Measurements from ENCODE around the gene DEPDC1. TPM values are rescaled to one million over a fixed set of nuclear protein-coding genes. Genes with fewer than 3 reads are reported as not detected.

Gene DEPDC1
- total RNA-seq, 1 experiment from 2014 or later = 44.5 TPM

- no peak for TF ChIP-seq GRHL2 (CRISPR knock-in tag; IDR thresholded peaks at IDR 0.05; ENCODE audit: insufficient replicate concordance, severe bottlenecking)
- TF ChIP-seq, protein P1, sequence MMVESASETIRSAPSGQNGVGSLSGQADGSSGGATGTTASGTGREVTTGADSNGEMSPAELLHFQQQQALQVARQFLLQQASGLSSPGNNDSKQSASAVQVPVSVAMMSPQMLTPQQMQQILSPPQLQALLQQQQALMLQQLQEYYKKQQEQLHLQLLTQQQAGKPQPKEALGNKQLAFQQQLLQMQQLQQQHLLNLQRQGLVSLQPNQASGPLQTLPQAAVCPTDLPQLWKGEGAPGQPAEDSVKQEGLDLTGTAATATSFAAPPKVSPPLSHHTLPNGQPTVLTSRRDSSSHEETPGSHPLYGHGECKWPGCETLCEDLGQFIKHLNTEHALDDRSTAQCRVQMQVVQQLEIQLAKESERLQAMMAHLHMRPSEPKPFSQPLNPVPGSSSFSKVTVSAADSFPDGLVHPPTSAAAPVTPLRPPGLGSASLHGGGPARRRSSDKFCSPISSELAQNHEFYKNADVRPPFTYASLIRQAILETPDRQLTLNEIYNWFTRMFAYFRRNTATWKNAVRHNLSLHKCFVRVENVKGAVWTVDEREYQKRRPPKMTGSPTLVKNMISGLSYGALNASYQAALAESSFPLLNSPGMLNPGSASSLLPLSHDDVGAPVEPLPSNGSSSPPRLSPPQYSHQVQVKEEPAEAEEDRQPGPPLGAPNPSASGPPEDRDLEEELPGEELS (CRISPR knock-in tag; IDR thresholded peaks at IDR 0.05) = no peak
Measured at GRCh38 chr1:68544651-68545050, 47.8 kb upstream of the DEPDC1 start (continued).

DNA sequence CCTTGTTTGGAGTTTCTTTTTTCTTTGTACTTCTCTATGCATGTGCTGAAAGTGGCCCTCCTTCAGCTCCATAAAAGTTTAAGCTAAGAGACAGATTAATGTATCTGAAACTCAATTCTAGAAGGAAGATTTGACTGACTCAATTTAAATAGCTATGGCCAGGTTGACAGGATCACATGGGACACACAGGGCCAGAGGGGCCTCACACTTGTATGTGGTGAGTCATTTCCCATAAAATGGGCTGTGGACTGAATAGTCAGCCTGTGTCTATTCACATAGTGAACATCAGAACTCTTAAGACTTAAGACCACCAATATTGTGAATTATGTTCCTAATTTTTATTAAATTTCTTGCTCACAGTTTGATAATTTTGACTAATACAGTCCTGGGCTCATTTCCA is 45.7 kb upstream of the DEPDC1 start:
- Mint-ChIP-seq H3K4me1 (no peaks in the 10 kb centered on the region; the same call in 1 of the 2 replicates), H3K9me3 (no peaks in the 10 kb centered on the region), H3K27ac (no peak overlapping the region), H3K4me3 (no peak overlapping the region), H3K36me3 (no peaks in the 10 kb centered on the region), H3K27me3 (ENCODE audit: low read depth) (no peaks in the 10 kb centered on the region)
- POLR2A ChIA-PET = no interaction called here
- CTCF ChIA-PET = no interaction called here
- no peak for ATAC-seq
- no peak for DNase-seq (ENCODE audit: low spot score)
- TF ChIP-seq, protein P2, sequence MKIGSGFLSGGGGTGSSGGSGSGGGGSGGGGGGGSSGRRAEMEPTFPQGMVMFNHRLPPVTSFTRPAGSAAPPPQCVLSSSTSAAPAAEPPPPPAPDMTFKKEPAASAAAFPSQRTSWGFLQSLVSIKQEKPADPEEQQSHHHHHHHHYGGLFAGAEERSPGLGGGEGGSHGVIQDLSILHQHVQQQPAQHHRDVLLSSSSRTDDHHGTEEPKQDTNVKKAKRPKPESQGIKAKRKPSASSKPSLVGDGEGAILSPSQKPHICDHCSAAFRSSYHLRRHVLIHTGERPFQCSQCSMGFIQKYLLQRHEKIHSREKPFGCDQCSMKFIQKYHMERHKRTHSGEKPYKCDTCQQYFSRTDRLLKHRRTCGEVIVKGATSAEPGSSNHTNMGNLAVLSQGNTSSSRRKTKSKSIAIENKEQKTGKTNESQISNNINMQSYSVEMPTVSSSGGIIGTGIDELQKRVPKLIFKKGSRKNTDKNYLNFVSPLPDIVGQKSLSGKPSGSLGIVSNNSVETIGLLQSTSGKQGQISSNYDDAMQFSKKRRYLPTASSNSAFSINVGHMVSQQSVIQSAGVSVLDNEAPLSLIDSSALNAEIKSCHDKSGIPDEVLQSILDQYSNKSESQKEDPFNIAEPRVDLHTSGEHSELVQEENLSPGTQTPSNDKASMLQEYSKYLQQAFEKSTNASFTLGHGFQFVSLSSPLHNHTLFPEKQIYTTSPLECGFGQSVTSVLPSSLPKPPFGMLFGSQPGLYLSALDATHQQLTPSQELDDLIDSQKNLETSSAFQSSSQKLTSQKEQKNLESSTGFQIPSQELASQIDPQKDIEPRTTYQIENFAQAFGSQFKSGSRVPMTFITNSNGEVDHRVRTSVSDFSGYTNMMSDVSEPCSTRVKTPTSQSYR (CRISPR knock-in tag; IDR thresholded peaks at IDR 0.05) = no peak
- TF ChIP-seq CREB1 (CRISPR knock-in tag; IDR thresholded peaks at IDR 0.05) (no peak), ATF1 (CRISPR knock-in tag; IDR thresholded peaks at IDR 0.05) (no peak), IRF2 (CRISPR knock-in tag; IDR thresholded peaks at IDR 0.05; ENCODE audit: borderline replicate concordance, low read depth) (no peak), OVOL2 (CRISPR knock-in tag; IDR thresholded peaks at IDR 0.05; ENCODE audit: borderline replicate concordance) (no peak), CREM (CRISPR knock-in tag; IDR thresholded peaks at IDR 0.05) (no peak), SMAD3 (CRISPR knock-in tag; IDR thresholded peaks at IDR 0.05; ENCODE audit: borderline replicate concordance) (no peak)
- TF ChIP-seq, protein P3, sequence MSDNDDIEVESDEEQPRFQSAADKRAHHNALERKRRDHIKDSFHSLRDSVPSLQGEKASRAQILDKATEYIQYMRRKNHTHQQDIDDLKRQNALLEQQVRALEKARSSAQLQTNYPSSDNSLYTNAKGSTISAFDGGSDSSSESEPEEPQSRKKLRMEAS (CRISPR knock-in tag; IDR thresholded peaks at IDR 0.05) = no peak

DNA sequence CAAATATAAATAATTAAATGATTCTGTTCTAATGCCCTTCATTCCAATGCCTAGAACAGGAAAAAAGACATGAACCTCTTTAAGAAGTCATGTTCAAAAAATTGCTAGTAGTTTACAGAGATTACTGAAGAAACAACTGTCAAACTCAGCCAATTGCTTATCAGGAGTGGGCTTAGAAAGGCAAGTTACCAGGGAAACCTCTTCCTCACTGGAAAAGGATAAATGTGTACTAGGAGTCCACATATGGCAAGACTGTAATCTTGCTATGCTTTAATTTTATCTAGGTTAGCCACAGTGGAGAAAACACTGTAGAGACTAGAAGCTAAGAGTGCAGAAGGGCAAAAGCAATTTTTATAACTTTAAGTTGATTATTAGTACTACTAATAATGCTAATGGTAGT is 42.1 kb upstream of the DEPDC1 start:
- Mint-ChIP-seq H3K4me3 (no peak overlapping the region), H3K27ac (no peak overlapping the region), H3K36me3 (no peaks in the 10 kb centered on the region), H3K27me3 (ENCODE audit: low read depth) (no peaks in the 10 kb centered on the region), H3K9me3 (no peaks in the 10 kb centered on the region), H3K4me1 (0 out of 2 replicates have a peak, but pooled peaks cover 3% of the 10 kb centered on the region)
- ChIA-PET CTCF (no interaction called here), POLR2A (no interaction called here)
- no peak for TF ChIP-seq ATF1 (CRISPR knock-in tag; IDR thresholded peaks at IDR 0.05)
- ATAC-seq = no peak
- DNase-seq (ENCODE audit: low spot score) = no peak

GRCh38 chr1:68528243-68528642 is 31.4 kb upstream of the DEPDC1 start:
- DNase-seq (ENCODE audit: low spot score) (no peak), ATAC-seq (no peak)
- no peak overlapping the region for H3K27ac Mint-ChIP-seq
- TF ChIP-seq MXD4 (CRISPR knock-in tag; IDR thresholded peaks at IDR 0.05; ENCODE audit: borderline replicate concordance) = no peak
- no peak for TF ChIP-seq ESRRA (CRISPR knock-in tag; IDR thresholded peaks at IDR 0.05; ENCODE audit: borderline replicate concordance)
- TF ChIP-seq OVOL2 (CRISPR knock-in tag; IDR thresholded peaks at IDR 0.05; ENCODE audit: borderline replicate concordance) = no peak
- peaks cover 17% of the 10 kb centered on the region for H3K9me3 Mint-ChIP-seq
- POLR2A ChIA-PET = interaction anchor here (0.5 kb wide), 1 partner anchor 1567 kb away, joined by 3 read pairs; no protein-coding TSS in a partner anchor
- H3K36me3 Mint-ChIP-seq = peaks cover 8% of the 10 kb centered on the region; the same call in 1 of the 2 replicates
- H3K4me1 Mint-ChIP-seq = no peaks in the 10 kb centered on the region
- CTCF ChIA-PET = no interaction called here
- no peak overlapping the region for H3K4me3 Mint-ChIP-seq
- H3K27me3 Mint-ChIP-seq (ENCODE audit: low read depth) = no peaks in the 10 kb centered on the region; the same call in 1 of the 2 replicates

GRCh38 chr1:68525781-68526180 is 28.9 kb upstream of the DEPDC1 start:
- Mint-ChIP-seq H3K36me3 (no peaks in the 10 kb centered on the region), H3K4me3 (no peak overlapping the region), H3K4me1 (0 out of 2 replicates have a peak, but pooled peaks cover under 1% of the 10 kb centered on the region), H3K27ac (no peak overlapping the region), H3K27me3 (ENCODE audit: low read depth) (no peaks in the 10 kb centered on the region), H3K9me3 (no peaks in the 10 kb centered on the region)
- DNase-seq (ENCODE audit: low spot score) = no peak
- ChIA-PET CTCF (no interaction called here), POLR2A (no interaction called here)
- no peak for ATAC-seq
- TF ChIP-seq ELF4 (CRISPR knock-in tag; IDR thresholded peaks at IDR 0.05; ENCODE audit: low read depth) = no peak
- TF ChIP-seq, protein P4, sequence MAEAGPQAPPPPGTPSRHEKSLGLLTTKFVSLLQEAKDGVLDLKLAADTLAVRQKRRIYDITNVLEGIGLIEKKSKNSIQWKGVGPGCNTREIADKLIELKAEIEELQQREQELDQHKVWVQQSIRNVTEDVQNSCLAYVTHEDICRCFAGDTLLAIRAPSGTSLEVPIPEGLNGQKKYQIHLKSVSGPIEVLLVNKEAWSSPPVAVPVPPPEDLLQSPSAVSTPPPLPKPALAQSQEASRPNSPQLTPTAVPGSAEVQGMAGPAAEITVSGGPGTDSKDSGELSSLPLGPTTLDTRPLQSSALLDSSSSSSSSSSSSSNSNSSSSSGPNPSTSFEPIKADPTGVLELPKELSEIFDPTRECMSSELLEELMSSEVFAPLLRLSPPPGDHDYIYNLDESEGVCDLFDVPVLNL (CRISPR knock-in tag; IDR thresholded peaks at IDR 0.05; ENCODE audit: borderline replicate concordance, low read depth) = no peak
- TF ChIP-seq ZNF512 (CRISPR knock-in tag; IDR thresholded peaks at IDR 0.05; ENCODE audit: borderline replicate concordance) = no peak
- TF ChIP-seq, protein P5, sequence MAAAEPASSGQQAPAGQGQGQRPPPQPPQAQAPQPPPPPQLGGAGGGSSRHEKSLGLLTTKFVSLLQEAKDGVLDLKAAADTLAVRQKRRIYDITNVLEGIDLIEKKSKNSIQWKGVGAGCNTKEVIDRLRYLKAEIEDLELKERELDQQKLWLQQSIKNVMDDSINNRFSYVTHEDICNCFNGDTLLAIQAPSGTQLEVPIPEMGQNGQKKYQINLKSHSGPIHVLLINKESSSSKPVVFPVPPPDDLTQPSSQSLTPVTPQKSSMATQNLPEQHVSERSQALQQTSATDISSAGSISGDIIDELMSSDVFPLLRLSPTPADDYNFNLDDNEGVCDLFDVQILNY (CRISPR knock-in tag; IDR thresholded peaks at IDR 0.05) = no peak
- no peak for TF ChIP-seq SMAD4 (CRISPR knock-in tag; IDR thresholded peaks at IDR 0.05)
